NCI-H2029 treated with DMSO at 0.1 percent for 48 hours (cell line): Measurements from ENCODE around the gene AUNIP.

ENCODE experiments used
- DNase-seq: peaks from one replicate; lab custom pipeline; 2025; lab: John Stamatoyannopoulos, UW

AUNIP gene, protein sequence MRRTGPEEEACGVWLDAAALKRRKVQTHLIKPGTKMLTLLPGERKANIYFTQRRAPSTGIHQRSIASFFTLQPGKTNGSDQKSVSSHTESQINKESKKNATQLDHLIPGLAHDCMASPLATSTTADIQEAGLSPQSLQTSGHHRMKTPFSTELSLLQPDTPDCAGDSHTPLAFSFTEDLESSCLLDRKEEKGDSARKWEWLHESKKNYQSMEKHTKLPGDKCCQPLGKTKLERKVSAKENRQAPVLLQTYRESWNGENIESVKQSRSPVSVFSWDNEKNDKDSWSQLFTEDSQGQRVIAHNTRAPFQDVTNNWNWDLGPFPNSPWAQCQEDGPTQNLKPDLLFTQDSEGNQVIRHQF

DNA sequence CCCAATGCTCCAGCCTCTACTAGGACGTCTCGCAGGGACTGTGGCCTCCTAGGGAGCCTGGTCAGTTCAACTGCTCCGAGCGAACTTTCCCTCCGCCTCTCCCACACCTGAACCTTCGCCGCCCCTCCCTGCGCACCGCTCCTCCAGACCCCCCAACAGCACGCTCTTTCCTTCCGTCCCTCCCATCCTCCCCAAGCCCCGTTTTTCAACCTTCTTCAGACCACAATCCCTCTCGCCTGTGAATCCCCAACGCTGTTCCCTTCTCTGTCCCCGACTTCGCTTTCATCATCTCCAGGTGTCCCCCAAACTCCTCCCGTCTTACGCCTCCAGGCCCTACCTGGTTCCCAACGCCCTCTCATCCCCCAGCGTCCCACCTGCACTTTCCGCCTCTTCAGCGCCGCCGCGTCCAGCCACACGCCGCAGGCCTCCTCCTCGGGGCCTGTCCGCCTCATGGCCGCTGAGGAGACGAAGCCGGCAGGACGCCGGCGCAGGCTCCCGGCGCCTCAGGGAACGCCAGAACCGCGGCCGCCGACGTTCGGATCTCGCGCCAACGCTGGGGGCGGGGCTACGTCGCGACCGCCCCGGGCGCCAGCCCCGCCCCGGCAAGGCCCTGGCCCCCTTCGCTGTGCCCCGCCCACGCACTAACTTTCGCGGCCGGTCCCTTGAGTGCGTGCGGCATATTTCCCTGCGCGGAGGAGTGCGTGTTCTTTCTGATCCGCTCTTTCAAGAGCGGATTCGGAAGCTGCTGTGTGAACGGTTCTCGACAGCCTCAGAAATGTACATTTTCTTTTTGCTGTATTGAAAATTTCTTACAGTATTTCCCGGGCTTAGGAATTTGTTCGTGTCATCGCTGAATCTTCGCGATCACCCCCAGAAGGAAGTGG, at the start of gene AUNIP:
Gene AUNIP (minus strand): TSS at position 552 of the 884 bp plus-strand sequence. CDS start 100 bp downstream, at position 452.
- peak; percentile 7 for DNase-seq

DNA sequence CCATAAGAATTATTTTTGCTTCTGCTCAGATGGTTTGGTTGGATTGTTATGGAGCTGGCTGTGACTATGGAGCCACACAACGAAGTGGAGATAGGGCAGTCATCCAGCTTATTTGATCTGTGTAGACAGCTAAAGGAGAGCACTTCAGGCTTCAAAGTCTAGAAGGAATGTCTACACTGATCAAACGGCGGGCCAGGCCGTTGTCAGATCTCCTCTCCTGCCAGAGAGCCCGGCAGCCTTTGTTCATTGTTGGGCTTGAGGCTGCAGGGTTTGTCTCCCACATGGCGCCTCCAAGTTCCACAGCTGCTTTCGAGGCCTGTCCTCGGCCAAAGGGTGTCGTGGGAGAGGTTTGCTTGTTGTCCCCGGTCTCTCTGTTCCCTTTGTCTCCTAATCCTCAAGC, 49.8 kb upstream of the AUNIP start:
- DNase-seq: no peak

DNA sequence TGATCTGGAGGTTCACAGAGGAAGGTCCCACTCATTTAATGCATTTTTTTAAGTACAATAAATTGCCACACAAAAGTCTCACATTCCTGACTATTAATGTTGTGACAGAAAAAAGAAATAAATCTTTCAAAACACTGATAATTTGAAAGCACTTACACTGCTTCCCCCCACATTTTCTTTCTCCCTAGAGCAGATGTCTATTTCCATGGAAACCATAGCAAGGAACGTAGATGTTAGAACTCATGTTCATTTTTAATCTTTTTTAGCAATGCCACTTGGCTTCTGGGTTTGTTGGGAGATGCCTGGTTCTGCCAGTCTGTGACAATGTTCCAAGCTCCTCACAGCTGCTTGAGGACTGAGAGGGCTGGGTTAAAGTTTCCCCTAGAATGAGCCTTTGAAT, 48.9 kb upstream of the AUNIP start:
- DNase-seq: no peak

DNA sequence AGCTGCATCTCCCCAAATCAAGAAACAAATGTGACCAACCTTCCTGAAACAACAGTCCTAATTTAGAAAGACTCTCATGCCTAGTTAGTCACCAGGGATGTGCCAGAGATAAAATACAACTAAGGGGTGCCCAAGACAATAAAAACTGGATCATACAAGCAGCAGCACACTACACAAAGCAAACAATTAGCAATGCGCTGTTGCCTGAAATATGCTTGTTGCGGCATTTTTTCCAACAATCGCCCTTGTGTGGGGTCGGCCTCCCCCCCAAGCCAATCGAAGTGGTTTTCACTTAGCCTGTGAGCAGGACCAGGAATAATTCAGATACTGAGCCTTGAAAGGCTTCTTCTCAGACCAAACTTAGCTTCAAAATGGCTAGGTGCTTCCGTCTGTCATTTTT, 48.3 kb upstream of the AUNIP start:
- DNase-seq: no peak

DNA sequence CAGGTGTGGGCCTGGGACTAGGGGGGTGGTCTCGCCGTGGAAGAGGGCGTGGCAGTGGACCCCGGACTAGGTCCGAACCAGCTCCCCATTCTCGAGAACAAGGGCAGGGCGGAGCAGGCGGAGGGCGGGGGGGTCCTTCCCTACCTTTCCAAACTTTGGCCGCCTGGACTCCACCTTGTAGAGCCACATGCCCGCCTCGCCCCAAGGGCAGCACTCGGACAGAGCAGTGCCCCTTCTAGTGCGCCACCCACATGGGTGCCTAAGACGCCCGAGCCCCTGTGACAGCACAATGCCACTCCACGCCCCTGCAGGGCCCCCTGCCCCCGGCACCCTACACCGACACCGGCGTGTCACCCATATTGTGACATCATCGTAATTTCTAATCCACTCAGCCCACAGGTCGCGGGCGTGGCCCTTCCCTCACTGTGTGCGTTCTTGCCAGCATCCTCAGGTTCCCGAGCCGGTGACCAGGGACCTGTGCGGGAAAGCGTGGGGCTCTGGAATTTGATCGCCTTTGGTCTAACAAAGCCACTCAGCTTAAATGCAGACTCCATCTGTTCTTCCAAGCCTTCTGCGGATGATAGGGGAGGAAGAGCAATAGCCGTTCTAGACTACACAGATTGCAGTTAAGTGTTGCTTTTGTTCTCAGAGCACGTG, 47.5 kb upstream of the AUNIP start:
- no peak for DNase-seq

DNA sequence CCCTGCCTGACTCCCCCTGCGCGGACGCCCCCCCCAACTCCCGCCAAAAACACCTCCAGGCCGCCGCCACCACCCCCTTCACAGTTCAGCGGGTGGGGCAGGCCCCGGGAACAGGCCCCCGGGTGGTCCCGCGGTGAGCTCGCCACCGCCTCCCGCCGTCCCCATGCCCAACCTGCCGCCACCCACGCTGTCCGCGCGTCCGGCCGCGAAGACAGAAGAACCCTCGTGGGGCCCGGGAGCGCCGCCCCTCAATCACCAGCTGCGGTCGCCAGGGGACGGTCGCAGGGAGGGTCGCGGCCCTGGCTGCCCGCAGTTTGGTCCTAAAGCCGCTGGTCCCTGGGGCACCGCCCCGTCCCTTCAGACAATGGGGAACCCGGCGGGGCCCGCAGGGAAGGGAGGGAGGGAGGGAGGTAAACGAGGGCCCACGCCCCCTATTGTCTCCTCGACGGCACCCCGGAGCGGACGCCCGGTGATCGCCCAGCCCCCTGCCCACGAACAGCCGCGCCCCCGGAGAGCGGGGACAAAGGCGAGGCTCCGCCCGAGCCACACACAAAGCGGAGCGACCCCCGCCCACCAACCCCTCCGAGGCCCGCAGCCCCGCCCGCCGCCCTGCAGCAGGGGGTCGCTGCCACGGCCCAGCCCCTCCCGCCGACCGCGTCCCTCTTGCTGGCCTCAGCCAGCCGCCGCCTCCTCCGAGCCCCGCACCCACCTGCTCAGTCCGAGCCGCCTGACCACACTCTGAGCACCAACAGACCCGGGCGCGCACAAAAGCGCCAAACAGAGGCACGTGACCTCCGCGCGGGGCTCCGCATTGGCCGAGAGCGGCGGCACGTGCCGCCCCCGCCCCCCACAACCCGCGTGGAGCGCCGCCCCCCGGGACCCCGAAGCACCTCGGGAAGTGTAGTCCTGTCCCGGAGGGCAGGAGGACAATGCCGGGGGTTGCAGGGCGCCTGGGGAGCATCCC, 46.7 kb upstream of the AUNIP start, which contains the start of gene STMN1:
Gene STMN1 (minus strand): TSS at position 740 of the 964 bp plus-strand sequence. CDS start 1,743 bp downstream, outside the sequence.
- DNase-seq: peak; percentile 60

DNA sequence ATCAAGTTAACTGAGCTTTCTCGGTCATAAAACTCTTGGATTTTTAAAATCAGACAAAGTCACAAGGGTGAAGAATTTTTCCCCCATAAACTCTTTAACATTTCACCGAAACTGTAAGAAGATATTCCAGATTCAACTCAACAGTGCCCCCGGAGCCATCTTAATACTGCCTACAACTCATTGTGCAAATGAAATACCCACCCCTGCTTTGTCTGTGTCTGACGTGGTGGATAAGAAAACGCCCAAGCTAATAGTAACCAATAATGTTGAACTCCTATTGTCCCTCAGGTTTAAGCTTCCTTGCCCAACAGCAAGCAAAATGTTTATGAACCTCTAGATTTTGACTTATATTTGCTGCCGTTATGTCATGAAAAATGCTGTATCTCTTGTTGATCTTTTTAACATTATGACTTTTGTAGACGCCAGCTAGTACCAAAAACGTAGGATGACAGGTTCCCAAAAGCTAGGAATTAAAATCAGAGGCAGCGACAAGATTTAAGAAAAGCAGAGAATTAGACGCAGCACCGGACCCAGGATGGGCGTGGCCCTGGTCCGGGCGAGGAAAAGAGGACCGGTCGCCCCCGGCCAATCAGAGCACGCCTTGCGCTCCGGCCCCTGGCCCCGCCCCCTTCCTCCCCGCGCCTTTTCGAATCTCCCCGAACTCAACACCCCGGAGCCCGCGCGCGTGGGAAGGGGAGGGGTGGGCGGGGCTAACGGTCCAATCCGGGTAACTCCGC, 45.9 kb upstream of the AUNIP start:
- DNase-seq: peak; percentile 69

DNA sequence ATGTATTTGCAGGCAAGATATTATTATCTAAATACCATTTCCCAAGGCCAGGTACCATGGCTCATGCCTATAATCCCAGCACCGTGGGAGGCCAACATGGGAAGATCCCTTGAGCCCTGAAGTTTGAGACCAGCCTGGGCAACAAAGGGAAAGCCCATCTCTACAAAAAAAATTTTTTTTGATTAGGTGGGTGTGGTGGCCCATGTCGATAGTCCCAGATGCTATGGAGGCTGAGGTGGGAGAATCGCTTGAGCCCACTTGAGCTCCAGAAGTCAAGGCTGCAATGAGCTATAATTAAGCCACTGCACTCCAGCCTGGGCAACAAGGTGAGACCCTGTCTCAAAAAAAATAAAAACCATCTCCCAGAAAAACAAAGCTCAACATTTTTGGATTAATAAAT, 44.7 kb upstream of the AUNIP start:
- DNase-seq: no peak

DNA sequence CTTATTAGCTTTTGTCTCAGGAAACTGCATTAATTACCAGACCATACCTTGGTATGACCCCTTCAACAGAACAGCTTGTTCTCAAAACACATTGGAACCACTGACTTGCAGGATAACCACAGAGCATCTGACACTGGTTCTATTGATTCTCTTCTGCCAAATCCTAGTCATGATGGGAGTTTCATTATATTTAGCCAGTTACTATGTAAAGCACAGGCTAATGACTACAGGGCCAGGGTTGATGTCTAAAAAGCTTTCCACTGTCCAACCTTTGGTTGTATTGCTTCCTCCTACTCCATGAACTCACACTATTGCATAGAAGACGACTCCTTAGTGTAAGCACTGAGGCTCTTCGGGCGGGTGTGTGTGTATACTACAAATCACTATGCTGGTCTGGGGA, 43.2 kb upstream of the AUNIP start:
- DNase-seq: no peak

DNA sequence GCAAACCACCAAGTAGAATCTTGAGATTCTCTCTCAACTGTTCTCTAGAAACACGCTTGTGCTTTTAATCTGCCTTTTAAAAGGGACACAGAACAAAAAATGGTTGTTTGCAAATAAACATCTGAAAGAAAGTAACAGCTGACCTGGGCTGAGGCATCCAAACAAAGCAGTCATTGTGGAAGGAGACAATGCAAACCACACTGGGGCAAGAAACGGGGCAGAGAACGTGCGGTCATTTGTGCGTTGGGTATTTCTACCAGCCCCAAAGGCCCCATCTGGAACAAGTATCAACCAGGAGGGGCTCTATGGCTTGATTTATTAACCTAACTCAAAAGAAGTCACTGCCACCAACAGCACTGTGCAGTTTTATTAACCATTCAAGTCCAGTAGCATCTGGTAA, 41.0 kb upstream of the AUNIP start:
- no peak for DNase-seq

DNA sequence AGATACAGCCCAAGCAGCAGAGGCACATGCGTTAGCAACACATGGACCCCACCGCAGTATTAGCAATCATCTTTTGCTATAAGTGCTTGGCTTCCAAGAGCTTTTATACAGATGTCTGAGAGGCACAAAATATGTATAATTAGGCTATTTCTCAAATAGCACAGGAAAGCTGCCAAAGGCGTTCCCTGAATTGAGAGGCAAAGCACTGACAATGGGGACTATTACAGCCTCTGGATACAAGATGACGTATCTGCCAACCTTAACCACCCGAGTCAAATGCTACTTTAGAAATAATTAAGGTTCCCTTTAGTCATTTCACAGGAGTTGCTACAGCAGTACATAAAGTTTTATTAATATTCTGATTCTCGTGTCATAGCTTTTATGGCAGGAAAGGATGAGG, 40.5 kb upstream of the AUNIP start:
- DNase-seq: no peak

DNA sequence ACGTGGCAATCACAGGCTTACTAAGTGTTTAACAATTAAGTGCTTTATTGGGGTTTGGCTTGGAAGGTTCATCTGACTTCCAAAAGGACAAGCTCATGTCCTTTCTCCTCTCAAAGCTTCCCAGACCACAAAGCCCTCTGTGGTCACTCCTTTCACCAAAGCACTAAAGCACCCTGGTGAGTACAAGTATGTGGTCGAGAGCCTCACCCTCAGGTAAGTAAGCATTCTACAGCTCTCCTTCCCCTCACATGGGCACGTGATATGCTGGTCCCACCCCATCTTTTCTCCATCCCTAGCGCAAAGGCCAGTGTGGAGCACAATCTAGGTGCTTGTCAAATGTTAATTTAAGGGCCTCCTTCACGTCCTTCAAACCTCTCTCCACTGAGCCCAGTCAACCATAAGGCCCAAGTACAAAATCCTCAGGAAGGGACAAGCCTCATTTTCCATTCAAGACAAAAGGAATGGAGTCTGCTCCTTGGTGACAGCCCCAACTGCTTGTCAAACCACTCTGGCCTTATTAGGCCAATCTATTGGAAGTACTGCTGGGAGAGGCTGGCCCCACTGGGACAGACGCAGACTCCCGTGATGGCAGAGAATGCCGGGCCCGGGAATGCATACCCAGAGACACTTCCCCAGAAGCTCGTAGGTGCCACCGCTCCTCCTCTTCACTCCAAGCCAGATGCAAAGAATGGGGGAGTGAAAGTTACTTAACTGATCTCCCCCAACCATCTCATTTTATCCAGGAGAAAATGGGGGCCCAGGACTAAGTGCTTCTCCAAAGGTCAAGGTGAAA, 39.2 kb upstream of the AUNIP start:
- no peak for DNase-seq

DNA sequence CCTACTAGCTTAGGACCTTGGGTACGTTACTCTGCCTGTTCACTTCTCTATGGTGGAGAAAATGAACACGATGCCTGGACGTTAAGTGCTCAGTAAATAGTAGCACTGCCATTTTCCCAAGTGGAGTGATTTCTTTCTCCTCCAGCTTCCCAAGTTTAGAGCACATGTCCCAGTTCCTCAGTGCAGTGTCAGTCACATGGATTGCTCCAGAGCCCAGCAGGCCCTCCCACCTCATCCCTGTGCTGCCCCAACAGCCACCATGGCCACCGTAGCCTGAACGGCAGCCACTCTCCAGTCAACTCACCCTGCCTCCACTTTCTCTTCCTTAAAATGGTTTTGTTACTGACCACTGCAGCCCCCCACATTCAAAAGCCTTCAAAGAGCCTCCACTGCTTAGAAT, 38.5 kb upstream of the AUNIP start:
- no peak for DNase-seq

DNA sequence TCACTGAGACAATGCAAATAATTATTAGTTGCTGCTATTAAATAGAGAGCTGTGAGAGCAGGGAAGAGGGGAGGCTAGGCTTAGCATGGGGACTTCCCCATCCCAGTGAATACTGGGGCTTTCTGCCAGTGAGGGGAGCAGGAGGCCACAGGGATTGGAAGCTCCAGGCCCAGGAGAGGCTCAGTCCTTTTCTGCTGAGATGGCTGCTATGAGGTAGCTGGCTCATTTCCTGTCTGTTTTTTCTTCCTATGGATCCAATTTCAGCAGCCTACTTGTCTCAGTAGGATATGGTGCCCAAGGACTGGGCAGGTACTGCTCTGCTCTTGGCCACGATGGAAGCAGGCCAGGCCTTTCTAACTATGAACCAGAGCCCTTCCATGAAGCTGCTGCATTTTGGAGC, 37.0 kb upstream of the AUNIP start:
- peak; percentile 24 for DNase-seq

DNA sequence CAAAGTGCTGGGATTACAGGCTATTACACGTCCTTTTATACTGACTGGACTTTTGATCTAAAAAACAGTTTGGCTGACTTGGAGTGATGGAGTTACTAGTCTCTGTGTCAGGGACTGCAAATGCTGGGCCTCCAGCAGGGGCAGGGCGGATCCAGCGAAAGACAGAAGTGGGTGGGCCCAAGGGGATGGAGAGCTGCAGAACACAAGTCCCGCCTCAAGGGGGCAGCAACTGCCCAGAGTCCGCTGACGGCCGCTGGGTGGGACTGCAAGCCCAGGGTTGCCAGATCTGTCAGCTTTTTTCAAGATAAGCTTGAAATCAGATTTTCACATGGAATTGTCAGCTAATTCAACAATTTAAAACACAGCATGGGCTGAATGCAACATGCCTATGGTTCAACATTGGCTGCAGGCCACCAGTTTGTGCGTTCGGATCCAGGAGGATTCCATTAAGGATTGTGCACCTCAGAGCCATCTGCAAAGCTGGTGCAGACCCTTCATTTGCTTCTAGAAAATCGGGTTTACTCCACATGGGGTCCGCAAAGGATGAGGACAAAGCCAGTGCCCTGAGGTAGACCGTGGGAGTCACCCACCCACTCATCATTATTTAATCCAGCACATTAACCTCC, 36.2 kb upstream of the AUNIP start:
- peak; percentile 40 for DNase-seq

DNA sequence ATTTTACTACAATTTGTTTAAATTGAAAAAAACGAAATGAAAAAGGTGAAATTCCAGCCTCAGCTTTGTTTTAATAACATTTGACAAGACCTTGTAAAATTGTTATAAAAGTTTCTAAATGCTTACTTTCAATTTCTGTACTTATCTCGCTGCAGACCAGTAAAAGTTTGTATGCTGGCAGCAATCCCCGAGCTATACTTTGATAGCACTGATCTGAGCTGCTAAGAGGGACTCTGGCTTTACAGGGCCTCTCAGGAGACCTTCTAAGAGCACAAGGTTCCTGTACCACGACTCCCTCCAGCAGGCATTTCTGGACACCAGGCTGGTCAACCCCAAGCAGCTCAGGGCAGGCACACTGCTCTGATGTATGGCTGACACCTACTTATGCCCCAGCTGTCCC, 33.9 kb upstream of the AUNIP start:
- no peak for DNase-seq

DNA sequence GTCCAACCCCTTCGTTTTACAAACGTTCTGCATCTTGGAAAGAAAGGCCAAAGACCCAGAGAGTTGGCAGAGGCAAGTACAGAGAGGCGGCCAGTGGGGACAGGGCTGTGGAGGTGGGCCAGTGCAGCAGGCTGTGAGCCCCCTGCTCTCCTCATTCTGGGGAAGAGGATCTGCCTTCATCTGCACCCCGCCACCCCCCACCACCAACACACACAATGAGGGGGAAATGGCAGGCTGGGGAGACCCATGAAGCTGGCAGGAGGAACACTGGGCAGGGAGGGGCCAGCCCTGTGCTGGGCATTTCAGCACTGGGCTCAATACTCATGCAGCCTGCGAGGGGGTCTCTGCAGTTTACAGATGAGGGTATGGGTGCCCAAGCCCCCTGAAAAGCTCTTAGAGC, 32.3 kb upstream of the AUNIP start:
- no peak for DNase-seq

DNA sequence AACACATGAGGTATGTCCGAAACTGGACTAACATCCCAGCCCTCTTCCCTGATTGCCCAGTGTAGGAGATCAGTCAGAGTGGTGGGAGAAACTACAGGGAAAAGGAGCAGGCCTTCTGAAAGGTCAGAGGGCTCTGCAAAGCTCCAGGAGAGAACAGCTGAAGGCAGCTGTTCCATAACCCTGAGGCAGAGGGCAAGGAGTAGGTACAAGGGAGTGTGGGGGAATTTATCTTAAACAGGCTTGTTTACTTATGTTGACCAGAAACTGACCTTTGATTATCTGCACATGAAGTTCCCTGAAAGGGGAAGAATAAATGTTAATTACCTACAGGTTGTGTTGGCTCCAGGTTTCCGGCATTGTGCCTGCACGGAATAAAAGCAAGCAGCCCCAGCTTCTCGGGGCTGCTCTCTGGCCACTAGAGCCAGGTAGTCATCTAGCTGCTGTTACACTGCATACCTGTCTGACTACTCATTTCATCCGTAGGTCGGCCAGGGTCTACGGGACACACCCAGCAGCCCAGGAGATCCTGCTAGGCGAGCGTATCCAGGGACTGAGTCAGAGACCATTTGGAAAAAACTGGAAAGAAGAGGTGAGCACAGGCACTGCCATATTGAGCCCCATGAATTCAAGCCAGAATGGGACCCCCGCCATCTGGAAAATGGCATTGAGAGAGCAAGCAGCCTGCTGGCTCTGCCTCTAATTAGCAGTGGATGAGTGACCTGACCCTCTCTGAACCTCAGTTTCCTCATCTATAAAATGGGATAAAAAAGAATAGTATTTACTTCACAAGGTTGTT, 31.2 kb upstream of the AUNIP start:
- no peak for DNase-seq

DNA sequence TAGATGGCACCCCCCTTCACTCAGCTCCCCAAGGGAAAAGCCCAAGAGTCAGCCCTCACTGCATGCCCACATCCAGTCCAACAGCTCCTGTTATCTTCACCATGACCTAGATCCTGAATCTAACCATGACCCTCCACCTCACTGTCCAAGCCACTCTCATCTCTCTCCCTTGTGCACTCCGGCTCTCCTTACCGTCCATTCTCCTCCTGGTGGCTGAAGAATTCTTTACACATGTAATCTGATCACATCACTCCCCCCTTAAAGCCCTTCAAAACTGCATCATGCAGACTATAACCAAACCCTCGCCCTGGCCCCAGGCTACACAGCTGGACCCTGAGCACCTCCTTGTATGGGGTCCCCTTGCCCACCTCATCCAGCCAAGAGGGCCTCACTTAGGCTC, 30.2 kb upstream of the AUNIP start:
- peak; percentile 82 for DNase-seq
